ENCODE results near the gene CASP3.

The CASP3 gene

GRCh38 chr4:184649026-184649970 is at the start of gene CASP3, which contains the start of gene PRIMPOL:
Gene CASP3 (minus strand): TSS chr4:184649447. CDS start chr4:184638453, 10,994 bp downstream.
Gene PRIMPOL (plus strand): TSS chr4:184649738. CDS start chr4:184657141, 7,403 bp downstream.
- DNase-seq, result peak; percentile 98

GRCh38 chr4:184697956-184698355 is 48.7 kb upstream of the CASP3 start:
- no peak for DNase-seq

- DNase-seq, result no peak
Measured at GRCh38 chr4:184695178-184695896, 46.1 kb upstream of the CASP3 start.

- DNase-seq, result no peak
Measured at GRCh38 chr4:184694412-184694956, 45.2 kb upstream of the CASP3 start.

- DNase-seq, result no peak
Measured at GRCh38 chr4:184693056-184693455, 43.8 kb upstream of the CASP3 start.

GRCh38 chr4:184689681-184690080 is 40.4 kb upstream of the CASP3 start:
- no peak for DNase-seq

GRCh38 chr4:184688447-184688846 is 39.2 kb upstream of the CASP3 start:
- peak; percentile 52 for DNase-seq

- no peak for DNase-seq
Measured at GRCh38 chr4:184688005-184688404, 38.8 kb upstream of the CASP3 start.

- DNase-seq, result no peak
Measured at GRCh38 chr4:184684491-184685189, 35.4 kb upstream of the CASP3 start.

- no peak for DNase-seq
Measured at GRCh38 chr4:184681916-184682315, 32.7 kb upstream of the CASP3 start.

GRCh38 chr4:184680698-184681097 is 31.5 kb upstream of the CASP3 start:
- no peak for DNase-seq

- no peak for DNase-seq
Measured at GRCh38 chr4:184675821-184676492, 26.7 kb upstream of the CASP3 start.

- no peak for DNase-seq
Measured at GRCh38 chr4:184675018-184675417, 25.8 kb upstream of the CASP3 start.

GRCh38 chr4:184674011-184674410 is 24.8 kb upstream of the CASP3 start:
- DNase-seq, result no peak

- DNase-seq, result no peak
Measured at GRCh38 chr4:184672741-184673140, 23.5 kb upstream of the CASP3 start.

GRCh38 chr4:184671101-184671500 is 21.9 kb upstream of the CASP3 start:
- no peak for DNase-seq

- no peak for DNase-seq
Measured at GRCh38 chr4:184669251-184669650, 20.0 kb upstream of the CASP3 start.

- DNase-seq, result peak; percentile 66
Measured at GRCh38 chr4:184668511-184669114, 19.4 kb upstream of the CASP3 start.

GRCh38 chr4:184668096-184668495 is 18.8 kb upstream of the CASP3 start:
- DNase-seq, result no peak

GRCh38 chr4:184666670-184667069 is 17.4 kb upstream of the CASP3 start:
- no peak for DNase-seq

- DNase-seq, result peak; percentile 24
Measured at GRCh38 chr4:184664445-184665210, 15.4 kb upstream of the CASP3 start.

All from activated CD4-positive, alpha-beta T cell treated with anti-CD3 and anti-CD28 coated beads, Interleukin-2, Interleukin-6, amounts not matched to agents 100 ng/mL and 50 ng/mL, durations not matched to agents 16 hours and 8 hours (primary cell).